ENCODE measurements around the gene L3MBTL2.

Gene L3MBTL2

DNA sequence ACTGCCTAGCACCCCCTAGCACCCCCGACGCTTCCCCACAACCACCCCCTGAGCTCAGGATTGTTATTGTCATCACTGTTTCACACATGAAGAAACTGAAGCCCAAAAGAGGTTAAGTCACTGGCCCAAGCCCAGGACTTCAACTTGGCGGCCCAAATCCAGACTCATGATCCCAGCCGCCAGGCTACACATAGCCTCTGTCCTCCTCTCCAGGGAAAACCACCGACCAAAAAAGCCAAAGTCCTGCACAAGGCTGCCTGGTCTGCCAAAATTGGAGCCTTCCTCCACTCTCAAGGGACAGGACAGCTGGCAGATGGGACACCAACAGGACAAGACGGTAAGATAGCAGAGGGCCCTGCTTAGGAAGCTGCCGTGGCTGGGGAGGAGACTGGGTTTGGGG, 10.8 kb downstream of the L3MBTL2 start:
- no peak for DNase-seq

DNA sequence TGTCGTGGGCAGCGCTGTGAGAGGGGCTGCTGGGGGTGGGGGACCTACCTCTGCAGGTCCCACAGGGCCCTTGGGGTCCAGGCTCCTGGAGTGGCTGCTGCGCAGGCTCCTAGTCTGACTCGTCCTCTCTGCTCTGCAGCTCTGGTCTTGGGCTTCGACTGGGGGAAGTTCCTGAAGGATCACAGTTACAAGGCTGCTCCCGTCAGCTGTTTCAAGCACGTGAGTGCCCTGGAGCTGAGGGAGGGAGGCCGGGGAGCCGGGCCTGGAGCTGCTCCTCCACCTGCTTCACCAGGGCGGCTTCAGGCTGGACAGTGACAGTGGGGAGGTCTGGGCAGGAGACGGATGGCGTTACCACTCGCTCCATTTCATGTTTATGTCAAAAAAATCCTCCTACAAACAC, 11.9 kb downstream of the L3MBTL2 start:
- DNase-seq, result peak; percentile 11

DNA sequence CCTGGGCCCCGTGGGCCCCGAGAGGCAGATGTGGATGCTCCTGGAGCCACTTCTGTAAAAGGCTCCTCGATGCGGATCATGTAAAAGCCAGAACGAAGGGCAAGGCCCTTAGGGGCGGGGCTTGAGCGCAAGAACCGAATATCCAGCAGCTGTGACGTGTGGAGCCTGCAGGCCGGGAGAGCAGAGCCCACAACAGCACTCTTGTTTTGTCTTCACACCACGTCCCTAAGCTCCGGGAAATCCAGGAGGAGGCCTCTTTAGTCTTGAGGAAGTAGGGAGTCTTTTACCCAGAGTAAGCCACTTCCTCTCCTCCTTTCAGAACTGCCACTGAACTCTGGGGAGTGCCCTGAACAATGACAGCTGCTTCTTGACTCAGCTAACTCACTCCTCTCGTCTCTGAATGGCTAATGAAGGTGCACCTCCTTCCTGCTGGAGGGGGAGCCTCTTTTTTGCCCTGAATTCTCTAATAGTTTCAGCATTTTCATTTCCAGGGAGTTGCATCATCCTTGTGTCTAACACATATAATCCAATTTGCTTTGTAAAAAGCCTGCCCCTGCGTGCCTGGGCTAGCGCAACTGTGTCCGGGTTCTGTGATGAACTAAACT, 12.5 kb downstream of the L3MBTL2 start:
- DNase-seq, result peak; percentile 91

DNA sequence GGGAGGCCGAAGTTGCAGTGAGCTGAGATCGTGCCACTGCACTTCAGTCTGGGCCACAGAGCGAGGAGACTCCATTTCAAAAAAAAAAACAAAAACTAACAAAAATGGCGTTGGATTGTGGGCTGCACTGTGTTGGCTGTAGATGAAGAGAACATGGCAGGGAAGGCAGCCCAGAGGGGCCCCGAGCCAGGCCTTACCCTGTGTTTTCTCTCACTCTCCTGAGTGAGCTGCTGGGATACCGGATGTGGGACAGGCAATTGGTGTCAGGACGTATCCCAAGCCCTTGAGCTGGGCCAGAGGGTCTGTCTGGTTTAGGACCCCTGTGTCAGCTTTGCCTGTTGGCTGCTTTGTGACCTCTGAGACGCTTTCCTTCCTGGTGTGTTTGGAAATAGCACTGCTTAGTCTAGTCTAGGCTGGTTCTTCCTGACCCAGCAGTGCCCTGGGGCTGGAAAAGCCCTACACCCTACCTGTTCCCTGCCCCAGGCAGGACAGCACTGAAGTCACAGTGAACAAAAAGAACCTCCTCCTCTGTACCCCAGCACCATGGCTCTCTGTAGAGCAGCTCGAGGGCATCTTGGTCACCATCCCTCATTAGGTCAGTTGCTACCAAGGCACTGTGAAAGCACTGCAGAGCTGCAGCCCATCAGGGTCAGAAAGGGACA, 17.9 kb downstream of the L3MBTL2 start:
- DNase-seq, result no peak

DNA sequence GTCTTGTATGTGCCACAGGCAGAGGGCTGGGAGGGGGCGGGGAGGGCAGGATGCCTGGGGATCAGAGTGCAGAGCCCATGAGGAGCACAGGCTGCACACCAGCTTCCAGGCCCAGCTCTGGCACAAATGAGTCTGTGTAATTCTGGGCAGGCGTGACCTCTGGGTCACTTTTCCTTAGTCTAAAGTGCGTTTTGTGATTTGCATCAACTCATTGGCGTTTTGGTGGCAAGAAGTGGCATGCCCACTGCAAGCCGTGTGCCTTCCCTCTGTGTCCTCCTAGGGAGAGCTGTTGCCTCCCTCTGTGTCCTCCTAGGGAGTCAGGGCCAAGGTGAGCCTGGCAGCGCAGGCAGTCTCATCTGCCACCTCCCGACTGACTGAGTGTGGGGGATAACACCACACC, 18.4 kb downstream of the L3MBTL2 start:
- DNase-seq, result no peak

DNA sequence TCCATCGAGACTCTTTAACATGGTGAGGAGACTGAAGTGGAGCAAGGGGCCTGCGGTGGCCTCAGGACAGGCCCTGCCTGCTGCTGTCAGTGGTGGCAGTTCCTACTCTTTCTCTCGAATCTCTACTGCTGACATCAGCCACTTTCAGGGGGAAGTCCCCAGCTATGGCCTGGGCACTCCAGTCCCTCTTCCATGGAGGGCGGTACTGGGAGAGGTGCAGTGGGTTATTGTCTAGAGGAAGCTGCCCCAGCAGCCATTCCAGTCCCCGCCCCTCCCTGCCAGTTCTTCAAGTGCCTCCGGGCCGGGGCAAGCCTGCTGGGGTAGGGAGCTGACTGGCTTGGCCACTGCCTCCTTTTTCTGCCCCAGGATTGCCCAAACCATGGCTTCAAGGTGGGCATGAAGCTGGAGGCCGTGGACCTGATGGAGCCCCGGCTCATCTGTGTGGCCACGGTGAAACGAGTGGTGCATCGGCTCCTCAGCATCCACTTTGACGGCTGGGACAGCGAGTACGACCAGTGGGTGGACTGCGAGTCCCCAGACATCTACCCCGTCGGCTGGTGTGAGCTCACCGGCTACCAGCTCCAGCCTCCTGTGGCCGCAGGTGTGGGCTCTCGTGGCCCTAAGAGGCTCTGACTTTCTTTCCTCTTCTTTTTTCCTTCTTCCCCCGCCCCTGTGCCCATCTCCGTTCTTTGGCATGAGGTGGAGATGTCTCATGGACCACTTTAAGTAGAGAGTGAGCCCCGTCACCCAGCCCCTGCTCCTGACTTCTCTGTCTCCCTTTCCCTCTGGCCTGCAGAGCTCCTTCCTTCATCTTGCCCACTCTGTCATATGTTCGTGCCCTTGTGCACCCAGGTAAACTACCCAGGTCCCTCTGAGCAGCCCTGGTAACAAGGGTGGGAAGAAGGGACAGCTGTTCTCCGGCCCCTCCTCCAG, 21.9 kb downstream of the L3MBTL2 start:
- no peak for DNase-seq

DNA sequence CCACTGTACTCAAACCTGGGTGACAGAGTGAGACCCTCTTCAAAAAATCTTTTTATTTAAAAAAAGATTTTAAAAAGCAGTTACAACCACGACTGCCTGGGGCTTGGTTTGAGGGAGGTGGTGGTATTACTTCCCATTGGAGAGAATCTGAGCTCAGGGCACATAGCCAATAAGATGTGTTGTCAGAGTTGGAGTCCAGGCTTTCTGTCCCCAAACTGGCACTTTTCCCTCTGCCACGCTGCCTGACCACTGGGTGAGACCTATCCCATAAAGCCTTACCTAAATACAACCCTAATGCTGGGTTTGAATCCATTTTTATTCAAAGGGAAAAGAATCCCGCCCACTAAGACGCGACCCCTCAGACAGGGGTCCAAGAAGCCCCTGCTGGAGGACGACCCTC, 24.1 kb downstream of the L3MBTL2 start:
- DNase-seq, result no peak

DNA sequence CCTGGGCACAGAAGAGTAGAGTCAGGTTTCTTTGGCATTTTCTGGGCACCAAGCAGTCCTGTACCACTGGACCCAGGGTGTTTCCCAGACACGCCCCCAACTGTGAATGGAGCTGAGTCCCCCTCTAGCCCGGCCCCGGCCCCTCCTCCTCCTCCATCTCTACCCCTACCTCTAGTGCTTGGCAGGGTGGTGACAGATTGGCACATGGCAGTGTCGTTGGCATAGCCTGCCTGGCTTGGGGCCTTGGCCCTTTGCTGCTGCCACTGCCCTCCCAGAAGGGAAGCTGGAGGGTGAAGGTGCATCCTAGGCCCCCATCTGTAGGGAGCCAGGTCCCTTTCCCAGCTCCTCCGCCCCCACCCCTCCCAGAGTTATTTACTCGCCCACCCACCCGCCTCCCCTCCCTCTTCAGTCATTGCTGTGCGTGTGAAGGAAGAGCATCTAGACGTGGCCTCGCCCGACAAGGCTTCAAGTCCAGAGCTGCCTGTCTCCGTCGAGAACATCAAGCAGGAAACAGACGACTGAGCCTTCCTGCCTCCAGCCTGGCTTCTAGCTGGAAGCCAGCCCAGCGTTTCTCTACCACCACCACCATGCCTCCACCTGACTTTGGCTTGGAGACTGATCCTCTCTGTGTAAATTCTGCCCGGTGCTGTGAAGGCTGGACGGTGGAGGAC, 24.8 kb downstream of the L3MBTL2 start:
- no peak for DNase-seq

DNA sequence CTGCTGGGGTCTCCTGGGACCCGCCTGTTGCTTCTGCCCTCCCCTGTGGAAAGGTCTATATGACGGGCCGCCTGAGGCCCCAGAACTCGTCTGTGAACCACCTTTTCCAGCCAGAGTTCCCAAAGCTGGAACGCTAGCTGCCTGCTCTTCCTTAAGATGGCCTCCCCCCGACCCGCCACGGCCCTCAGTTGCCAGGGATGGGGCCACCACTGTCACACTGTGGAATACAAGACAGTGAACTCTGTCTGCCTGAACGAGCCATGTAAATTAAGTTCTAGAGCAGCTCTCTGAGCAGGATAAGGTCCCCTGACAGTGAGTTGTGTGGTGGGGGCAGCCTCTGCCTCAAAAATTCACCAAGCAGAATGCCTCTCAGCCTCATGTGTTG, 25.3 kb downstream of the L3MBTL2 start:
- no peak for DNase-seq

DNA sequence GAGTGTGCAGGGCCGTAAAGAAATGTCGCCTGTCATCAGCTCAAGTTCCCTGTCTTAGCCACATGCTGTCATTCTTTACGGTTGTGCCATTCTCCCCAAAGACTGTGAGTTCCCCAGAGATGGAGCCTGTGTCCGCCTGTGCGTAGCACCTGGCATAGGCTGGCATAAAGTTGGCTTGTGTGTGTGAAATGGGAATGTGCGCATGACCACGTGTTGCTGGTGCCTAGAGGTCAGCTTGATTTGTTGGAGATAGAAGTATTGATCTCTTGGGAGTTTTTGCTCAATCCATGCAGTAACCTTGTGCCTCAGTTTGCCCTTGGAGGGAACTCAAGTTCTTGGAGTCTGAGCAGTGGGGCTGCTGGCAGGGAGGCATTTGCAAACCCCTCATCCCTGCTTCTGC, 26.3 kb downstream of the L3MBTL2 start:
- DNase-seq, result no peak

DNA sequence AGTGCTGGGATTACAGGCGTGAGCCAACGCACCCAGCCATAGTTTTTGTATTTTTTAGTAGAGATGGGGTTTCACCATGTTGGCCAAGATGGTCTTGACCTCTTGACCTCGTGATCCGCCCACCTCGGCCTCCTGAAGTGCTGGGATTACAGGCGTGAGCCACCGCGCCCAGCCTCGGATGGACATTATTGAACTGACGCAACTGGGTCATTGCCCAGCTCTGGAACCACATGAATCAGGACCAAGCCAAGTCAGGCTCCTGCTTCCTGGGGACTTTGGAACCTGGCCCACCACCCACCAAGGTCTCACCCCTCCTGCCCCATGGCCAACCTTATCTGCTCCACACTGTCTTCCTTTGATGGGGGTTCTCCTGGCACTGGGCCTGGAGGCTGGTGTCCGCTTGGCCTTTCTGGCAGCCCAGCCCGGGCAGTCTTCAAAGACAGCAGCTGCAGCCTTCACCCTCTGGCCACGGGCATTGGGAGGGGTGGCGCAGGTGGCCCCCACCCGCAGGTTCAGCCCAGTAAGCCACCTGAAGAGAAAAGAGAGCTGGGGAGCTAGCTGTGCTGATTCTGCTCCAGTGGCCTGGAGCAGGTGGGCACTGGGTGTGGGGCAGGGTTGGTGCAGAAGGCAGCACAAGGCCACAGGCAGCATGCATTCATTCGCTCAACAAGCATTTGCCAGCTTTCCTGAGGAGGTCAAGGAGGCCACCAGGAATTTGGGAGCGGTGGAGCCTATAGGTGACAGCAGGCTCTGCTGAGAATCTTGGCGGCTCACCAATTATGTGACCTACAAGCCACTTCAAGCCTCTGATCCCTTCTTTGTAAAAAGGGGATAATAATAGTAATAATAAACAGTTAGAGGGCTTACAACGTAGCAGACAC, 29.9 kb downstream of the L3MBTL2 start:
- no peak for DNase-seq

DNA sequence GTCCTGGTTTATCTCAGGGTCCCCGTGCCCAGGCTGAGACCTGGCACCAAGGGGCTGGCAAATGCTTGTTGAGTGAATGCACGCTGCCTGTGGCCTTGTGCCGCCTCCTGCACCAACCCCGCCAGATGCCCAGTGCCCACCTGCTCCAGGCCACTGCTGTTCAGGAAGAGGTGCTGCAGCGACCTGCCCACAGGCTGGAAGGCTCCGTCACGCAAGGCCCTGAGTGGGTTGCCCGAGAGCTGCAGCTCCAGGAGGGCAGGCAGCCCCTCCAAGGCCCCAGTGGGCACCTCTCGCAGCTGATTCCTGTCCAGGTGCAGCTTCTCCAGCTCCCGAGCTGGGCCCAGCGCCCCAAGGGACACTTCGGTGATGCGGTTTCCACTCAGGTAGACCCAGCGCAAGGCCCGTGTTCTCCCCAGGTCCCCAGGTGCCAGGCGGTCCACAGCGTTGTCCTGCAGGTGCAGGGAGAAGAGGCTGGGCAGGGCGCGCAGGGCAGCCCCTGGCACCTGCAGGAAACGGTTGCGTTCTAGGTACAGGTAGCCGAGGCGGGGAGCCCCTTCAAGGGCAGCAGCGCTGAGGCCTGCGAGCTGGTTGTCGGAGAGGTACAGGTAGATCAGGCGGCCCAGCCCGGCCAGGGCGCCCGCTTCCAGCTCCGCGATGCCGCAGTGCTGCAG, 32.1 kb downstream of the L3MBTL2 start:
- DNase-seq, result no peak

DNA sequence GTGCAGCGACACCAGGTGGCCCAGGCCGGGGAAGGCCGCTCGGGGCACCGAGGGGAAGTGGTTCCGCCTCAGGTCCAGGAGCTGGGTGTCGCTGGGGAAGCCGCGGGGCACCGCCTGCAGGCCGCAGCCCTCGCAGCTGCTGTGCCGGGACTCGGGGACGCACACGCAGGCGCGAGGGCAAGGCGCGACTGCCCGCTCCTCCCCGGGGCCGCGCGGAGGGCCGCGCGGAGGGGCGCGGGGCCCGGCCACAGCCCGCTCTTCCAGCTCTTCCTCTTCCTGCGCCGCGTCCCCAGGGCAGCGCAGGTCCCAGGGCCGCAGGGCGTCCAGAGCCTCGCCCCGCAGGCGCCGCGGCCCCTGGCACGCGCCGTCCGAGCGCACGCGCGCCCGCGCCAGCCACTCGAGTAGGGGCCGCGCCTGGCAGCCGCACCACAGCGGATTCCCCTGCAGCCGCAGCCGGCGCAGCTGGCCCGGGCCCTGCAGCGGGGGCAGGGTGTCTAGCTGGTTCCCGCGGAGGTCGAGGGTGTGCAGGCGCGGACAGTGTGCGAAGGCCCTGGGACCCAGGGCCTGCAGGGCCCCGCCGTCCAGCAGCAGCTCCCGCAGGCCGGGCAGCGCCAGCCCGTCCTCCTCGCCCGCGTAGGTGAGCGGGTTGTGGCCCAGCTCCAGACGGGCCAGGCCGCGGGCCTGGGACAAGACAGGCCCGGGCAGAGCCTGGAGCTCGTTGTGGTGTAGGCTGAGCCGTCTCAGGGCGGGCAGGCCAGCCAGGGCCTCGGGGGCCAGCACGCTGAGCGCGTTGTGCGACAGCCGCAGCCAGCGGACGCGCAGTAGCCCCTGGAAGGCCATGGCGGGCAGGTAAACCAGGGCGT, 32.8 kb downstream of the L3MBTL2 start:
- DNase-seq, result peak; percentile 27

DNA sequence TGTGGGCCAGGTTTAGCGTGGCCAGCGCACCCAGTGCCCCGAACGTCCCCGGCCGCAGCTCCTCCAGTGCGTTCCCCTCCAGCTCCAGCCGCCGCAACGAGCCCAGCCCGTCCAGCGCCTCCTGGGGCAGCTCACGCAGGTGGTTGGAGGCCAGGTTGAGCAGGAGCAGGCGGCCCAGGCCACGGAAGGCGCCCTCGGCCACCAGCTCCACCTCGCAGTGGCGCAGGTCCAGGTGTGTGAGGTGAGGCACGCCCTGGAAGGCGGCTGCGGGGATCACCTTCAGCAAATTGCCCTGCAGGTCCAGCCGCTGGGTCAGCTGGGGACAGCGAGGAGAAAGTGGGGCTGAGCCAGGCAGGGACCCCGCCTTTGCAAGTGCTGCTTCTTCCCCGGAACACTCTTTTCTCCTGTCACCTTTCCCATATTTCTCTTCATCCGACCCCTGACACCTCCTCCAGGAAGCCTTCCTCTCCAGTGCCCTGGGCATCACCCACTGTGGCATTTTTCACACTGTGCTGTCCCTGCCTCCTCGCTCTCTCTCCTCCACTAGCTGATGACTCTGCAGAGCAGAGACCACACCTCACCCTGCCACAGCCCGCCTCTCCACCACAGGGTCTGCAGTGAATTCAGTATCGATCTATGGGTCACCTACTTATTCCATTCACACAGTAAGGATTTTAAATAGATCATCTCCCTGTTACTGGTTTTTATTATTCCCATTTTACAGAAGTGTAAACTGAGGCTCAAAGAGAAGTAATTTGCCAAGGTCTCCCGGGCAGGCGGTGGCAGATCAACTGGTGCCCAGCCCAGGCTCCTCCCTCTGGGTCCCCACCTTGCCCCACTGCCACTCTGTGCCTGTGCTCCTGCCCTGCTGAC, 33.7 kb downstream of the L3MBTL2 start:
- no peak for DNase-seq

DNA sequence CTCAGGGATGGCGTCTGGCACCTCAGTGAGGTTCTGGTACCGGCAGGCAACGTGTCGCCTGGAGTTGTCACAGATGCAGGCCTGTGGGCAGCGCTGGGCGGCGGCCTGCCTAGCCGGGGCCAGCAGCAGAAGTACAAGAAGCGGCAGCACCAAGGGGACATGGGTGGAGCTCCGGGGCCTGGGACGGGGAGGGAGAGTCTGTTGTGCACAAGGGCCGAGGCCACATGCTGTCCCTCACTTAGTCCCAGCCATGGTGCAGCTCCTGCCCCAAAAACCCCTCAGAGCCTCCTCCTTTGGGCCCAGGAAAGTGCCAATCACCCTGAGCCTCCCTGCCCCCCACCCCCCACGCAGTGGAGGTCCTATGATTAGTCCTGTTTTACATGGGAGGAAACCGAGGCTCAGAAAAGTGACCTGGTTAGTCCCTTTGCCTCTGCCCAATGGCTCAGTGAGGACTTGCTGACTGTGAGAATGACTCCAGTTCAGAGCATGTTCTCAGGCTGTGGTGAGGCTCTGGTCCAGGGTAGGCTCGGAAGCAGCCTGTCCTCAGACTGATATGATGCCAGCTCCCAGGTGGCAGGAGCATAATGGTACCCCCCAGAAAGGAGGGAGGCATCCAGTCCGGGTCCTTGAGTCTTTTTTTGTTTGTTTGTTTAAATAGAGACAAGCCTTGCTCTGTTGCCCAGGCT, 34.5 kb downstream of the L3MBTL2 start:
- DNase-seq, result no peak

DNA sequence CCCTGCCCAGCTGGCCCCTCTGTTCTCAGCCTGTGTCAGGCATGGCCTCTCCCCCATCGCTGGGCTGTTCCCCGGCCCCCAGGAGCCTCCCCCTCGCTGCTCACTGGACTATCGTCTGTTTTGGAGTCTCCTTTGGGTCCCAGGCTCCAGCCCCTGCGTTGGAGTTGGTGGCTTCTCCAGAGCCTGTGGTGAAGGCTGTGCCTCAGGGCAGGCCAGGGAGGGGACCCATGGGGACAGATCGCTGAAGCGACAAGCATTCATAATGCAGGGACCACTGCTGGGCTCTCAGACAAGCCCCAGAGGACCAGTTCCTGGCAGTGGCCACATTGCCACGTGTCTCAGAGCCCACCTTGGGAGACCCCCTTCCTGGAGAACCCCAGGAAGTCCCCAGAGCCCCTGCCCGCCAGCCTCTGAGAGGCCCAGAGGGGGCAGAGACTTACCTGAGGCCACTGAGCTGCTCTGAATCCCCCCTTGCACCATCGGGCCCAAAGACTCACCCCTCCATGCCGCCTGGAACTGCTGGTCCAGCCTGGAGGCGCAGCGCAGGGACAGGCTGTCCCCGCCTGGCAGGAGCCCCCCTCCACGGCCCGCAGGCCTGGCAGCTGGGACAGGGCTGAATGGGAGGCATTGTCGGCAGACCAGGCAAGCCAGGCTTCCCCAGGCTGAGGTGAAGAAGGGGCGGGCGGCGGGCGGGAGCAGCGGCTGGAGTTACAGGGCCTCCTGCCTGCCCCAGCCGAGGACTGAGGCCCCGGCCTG, 35.4 kb downstream of the L3MBTL2 start, which contains the start of gene CHADL:
Gene CHADL, minus strand, starts transcription at position 555 of the 756 bp plus-strand sequence. Its CDS starts 50 bp downstream, at position 505.
- DNase-seq, result no peak

DNA sequence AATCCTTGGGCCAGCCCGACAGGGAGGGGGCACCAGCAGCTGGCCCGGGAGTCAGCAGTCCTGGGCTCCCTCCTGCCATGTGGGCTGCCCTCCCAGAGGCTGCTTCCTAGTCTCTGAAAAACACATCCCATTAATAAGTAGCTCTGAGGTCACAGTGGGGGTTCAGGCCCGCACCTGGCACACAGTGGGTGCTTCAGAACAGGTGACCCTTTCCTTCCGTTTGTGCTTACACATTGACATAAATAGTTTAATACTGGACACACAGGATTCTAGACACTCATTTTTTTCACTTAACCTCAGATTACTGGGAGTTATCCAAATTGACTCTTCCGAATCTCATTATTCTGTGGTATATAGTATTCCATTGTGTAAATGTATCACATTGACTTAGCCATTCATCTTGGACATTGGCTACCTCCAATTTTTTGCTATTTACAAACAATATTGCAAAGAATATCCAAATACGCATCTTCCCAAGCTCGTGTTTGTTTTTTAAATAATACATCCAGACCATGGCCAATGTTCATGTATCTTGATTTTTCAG, 36.1 kb downstream of the L3MBTL2 start:
- DNase-seq, result no peak
